Activated T-cell treated with anti-CD3 and anti-CD28 coated beads, Interleukin-2, amount 50 U/mL, for 1 hour (primary cell): Measurements from ENCODE around the gene CNOT3.
"Not testable (repeated sequence)": the region's sequence is repeated elsewhere in the genome, so short reads cannot be mapped to it uniquely, and the experiment has no call there.

Source experiments
- DNase-seq: peaks from one replicate; pipeline ENCODE4 v3.0.0-alpha.2; 2020

Gene CNOT3

GRCh38 chr19:54172471-54173358 is 35.2 kb downstream of the CNOT3 start, which contains the start of gene TMC4:
Gene TMC4 (minus strand): TSS chr19:54173160. CDS start chr19:54173117, 43 bp downstream.
- no peak for DNase-seq

GRCh38 chr19:54173359-54173699 is 35.8 kb downstream of the CNOT3 start:
- DNase-seq = no peak

- no peak for DNase-seq
These were observed 36.6 kb downstream of the CNOT3 start for GRCh38 chr19:54173951-54174834.

GRCh38 chr19:54178581-54179261 is 41.2 kb downstream of the CNOT3 start:
- peak; percentile 51 for DNase-seq

GRCh38 chr19:54179262-54179852 is 41.8 kb downstream of the CNOT3 start:
- no peak for DNase-seq

GRCh38 chr19:54179921-54180461 is 42.4 kb downstream of the CNOT3 start:
- no peak for DNase-seq

GRCh38 chr19:54180691-54181091 is 43.1 kb downstream of the CNOT3 start:
- no peak for DNase-seq

GRCh38 chr19:54181894-54182293 is 44.3 kb downstream of the CNOT3 start:
- not testable (repeated sequence) for DNase-seq

GRCh38 chr19:54183431-54183830 is 45.9 kb downstream of the CNOT3 start:
- no peak for DNase-seq

- DNase-seq = no peak
These were observed 48.8 kb downstream of the CNOT3 start for GRCh38 chr19:54186351-54186750.

GRCh38 chr19:54186934-54187381 is 49.4 kb downstream of the CNOT3 start:
- no peak for DNase-seq

GRCh38 chr19:54188215-54188871 is 50.8 kb downstream of the CNOT3 start:
- peak; percentile 63 for DNase-seq

GRCh38 chr19:54189145-54189734 is 51.7 kb downstream of the CNOT3 start, which contains the start of gene MBOAT7:
Gene MBOAT7 (minus strand): TSS chr19:54189580. CDS start chr19:54188508, 1,072 bp downstream.
- DNase-seq = no peak

- peak; percentile 100 for DNase-seq
These were observed 52.4 kb downstream of the CNOT3 start for GRCh38 chr19:54189735-54190502.

GRCh38 chr19:54190503-54191010 is 53.0 kb downstream of the CNOT3 start:
- peak; percentile 100 for DNase-seq

GRCh38 chr19:54191011-54191810 is 53.6 kb downstream of the CNOT3 start, which contains the start of gene TSEN34:
Gene TSEN34 (plus strand): TSS chr19:54191308. CDS start chr19:54191365, 57 bp downstream.
- no peak for DNase-seq

GRCh38 chr19:54191811-54192453 is 54.4 kb downstream of the CNOT3 start:
- no peak for DNase-seq

GRCh38 chr19:54193011-54193410 is 55.4 kb downstream of the CNOT3 start:
- no peak for DNase-seq

- not testable (repeated sequence) for DNase-seq
These were observed 56.9 kb downstream of the CNOT3 start for GRCh38 chr19:54194463-54194862.
